GM19351 (cell line): ENCODE results near the gene NKX2-4.

Source experiments
- ATAC-seq: cut with Tn5 transposase; IDR thresholded peaks from one replicate; pipeline ENCODE4 v1.9.1; 2021; ENCODE audit warnings: mild to moderate bottlenecking, moderate library complexity; ENCODE audit not compliant: unreplicated experiment

Gene NKX2-4

DNA sequence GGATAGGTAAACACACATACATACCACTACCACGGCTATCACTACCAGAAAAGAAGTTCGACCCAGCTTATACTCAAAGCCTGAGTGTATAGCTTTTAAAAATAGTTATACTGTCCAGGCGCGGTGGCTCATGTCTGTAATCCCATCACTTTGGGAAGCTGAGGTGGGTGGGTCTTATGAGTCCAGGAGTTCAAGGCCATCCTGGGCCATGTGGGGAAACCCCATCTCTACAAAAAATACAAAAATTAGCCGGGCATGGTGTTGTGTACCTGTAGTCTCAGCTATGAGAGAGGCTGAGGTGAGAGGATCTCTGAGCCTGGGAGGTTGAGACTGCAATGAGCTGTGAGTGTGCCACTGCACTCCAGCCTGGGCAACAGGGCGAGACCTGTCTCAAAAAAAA, 32.9 kb downstream of the NKX2-4 start:
- no peak for ATAC-seq

GRCh38 chr20:21361266-21361665, 36.1 kb downstream of the NKX2-4 start:
- no peak for ATAC-seq

DNA sequence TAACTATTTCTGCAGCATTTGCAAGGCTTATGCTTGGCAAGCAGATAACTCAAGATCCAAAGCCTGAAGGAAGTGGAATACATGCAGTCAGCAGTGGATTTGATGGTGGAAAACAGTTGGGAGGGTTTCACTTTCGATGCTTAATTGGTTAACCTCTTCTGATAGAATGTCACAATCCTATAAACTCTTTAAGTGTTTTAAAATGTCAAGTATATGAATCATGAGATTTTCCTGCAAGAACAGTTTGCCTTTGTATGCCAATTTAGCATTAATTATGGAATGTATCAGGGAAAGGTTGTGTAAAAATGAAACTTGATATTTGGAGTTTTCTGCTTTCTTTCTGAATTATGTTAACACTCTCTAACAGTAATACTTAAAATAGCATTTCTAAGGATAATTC, 36.6 kb downstream of the NKX2-4 start:
- no peak for ATAC-seq

- ATAC-seq: no peak
Observed at GRCh38 chr20:21358737-21359136, 38.6 kb downstream of the NKX2-4 start.

DNA sequence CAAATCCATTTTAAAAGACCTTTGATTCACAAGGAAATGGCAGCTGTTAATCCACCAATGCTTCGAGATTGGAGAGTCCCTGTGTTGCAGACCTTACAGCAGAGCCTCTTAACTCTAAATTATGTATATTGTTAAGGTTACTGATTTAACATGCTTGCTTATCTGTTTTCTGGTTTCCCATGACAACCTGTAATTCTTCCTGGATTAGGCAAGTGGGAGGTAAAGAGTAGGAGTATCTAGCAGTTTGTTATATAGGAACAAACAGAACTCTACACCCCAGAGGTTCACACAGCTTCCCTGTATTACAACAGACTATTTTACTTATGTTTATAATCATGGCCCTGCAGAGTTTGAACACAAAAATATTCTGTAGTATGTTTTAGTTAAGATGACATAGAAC, 39.5 kb downstream of the NKX2-4 start:
- ATAC-seq: no peak

GRCh38 chr20:21356386-21356785, 40.9 kb downstream of the NKX2-4 start:
- ATAC-seq: no peak

- ATAC-seq: no peak
Observed at GRCh38 chr20:21355981-21356380, 41.3 kb downstream of the NKX2-4 start.

GRCh38 chr20:21353236-21353635, 44.1 kb downstream of the NKX2-4 start:
- ATAC-seq: no peak

DNA sequence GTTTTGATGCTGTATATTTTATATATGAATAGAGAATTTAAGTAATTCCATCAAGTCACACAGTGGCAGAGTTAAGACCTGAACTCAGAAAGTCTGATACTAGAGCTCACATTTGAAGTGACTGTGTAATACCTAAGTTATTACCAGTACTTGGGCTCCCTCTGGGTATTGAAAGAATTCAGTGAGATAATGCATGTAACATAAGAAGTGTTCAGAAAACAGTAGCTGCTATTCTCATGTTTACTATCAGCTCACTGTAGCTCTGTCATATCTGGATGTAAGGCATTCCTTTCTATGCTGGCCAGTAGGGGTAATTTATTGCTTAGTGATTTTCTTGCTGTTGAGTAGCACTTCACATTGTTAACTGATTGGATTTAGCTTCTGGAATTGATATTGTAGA, 44.6 kb downstream of the NKX2-4 start:
- ATAC-seq: no peak
